Astrocyte (in vitro differentiated cells and primary cell): ENCODE measurements around the gene FUBP3.

Experiments used
- CTCF ChIP-seq: IDR thresholded peaks from 2 replicates; pipeline ENCODE4 v1.5.1; 2011; ENCODE audit warnings: low read depth, mild to moderate bottlenecking, inconsistent platforms, low read length, moderate library complexity; ENCODE audit not compliant: insufficient read depth
- EZH2 ChIP-seq: IDR thresholded peaks from 2 replicates; pipeline ENCODE4 v1.6.1; 2012; ENCODE audit warnings: mild to moderate bottlenecking, low read length, inconsistent platforms; ENCODE audit not compliant: insufficient read depth

DNA sequence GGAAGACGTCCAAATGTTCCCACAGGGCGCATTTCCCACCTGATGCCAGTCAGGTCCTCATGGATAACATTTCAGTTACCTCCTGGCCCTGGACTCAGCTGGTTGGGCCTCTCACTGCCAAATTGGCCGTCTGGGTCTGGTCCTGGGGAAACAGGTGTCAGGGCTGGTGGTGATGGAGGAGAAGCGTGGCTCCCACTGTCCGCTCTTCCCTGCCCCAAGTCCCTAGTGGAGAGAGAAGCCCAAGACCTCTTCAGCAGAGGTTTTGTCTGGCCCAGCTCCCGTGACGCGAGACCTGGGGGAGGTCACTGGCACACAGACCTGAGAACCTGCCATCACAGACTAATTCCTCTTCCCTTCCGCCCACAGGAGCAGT, 57.3 kb downstream of the FUBP3 start:
- TF ChIP-seq CTCF (no peak), EZH2 (no peak)
